Gastrocnemius medialis (tissue), 4 donors: Measurements from ENCODE around the gene GDF11. TPM values are rescaled to one million over a fixed set of nuclear protein-coding genes. Genes with fewer than 3 reads are reported as not detected.

Experiments
- ATAC-seq, 2 donors: fragments of 150-250 bp; one replicate each; pipeline ENCODE4 v1.9.1; 2016
- DNase-seq, 2 donors: peaks; one replicate each; pipeline ENCODE4 v3.0.0-alpha.2; 2019
- H3K27ac ChIP-seq, 4 donors: fragments of 200-600 bp; sonication (generic); 1 replicate in 1 of 4; 2 replicates in 3 of 4; pipeline ENCODE4 v1.5.1; 2016 to 2018; ENCODE audit warnings: mild to moderate bottlenecking in 2 of 4, moderate library complexity in 1 of 4
- H3K27me3 ChIP-seq, 3 donors: fragments of 200-600 bp; sonication (generic) in 2 of 3; 1 replicate in 1 of 3; 2 replicates in 2 of 3; pipeline versions ENCODE4 v1.5.1 to v1.6.0; 2016 to 2019; ENCODE audit warnings: mild to moderate bottlenecking in 1 of 3, moderate library complexity in 1 of 3
- H3K36me3 ChIP-seq, 2 donors: fragments of 200-600 bp; sonication (generic) in 1 of 2; one replicate each; pipeline ENCODE4 v1.5.1; 2017 to 2018
- H3K4me1 ChIP-seq, 2 donors: fragments of 200-600 bp; sonication (generic) in 1 of 2; one replicate each; pipeline ENCODE4 v1.5.1; 2016 to 2017; ENCODE audit warnings: mild to moderate bottlenecking in 2 of 2
- H3K4me3 ChIP-seq, 4 donors: fragments of 200-600 bp; sonication (generic) in 3 of 4; 1 replicate in 1 of 4; 2 replicates in 3 of 4; pipeline ENCODE4 v1.5.1; 2016 to 2019; ENCODE audit warnings: mild to moderate bottlenecking in 2 of 4
- H3K9me3 ChIP-seq, 3 donors: fragments of 200-600 bp; sonication (generic) in 2 of 3; 1 replicate in 1 of 3; 2 replicates in 2 of 3; pipeline ENCODE4 v1.5.1; 2016 to 2019
- POLR2A ChIP-seq, 2 donors: fragments of 450-650 bp; IDR thresholded peaks; one replicate each; pipeline ENCODE4 v1.6.1; 2017; ENCODE audit warnings: antibody characterized with exemption in 2 of 2, mild to moderate bottlenecking in 2 of 2, moderate library complexity in 2 of 2
- in situ Hi-C, 4 donors: fragments of 200-750 bp; cut with MboI; loops; one replicate each; pipeline versions ENCODE4 v1.15.0 to v1.8.0; 2017; ENCODE audit warnings: low sequenced_read_pairs in 4 of 4
- intact Hi-C: fragments of 100-400 bp; cut with DNase I; formaldehyde crosslinking; loops from one replicate; pipeline ENCODE4 v1.15.1; 2023; ENCODE audit warnings: low total_unique reads
- total RNA-seq, 4 donors: library from RNA; depleted of rRNA; stranded (reverse); fragments of >200 nt; gene quantifications; one replicate each; pipeline versions ENCODE4 v1.1.0 to v1.2.3, GENCODE V29; 2016
- TF ChIP-seq, protein P1 (sequence below), 5 experiments: fragments of 450-650 bp in 3 of 5; fragments of 200-600 bp in 2 of 5; sonication (generic) in 2 of 5; IDR thresholded peaks in 4 of 5; conservative IDR thresholded peaks in 1 of 5; 1 replicate in 4 of 5; 2 replicates in 1 of 5; pipeline ENCODE4 v1.5.1; 2016 to 2019; ENCODE audit warnings: antibody characterized with exemption in 5 of 5, mild to moderate bottlenecking in 3 of 5, moderate library complexity in 3 of 5

The GDF11 gene
- total RNA-seq, 4 donors from 2014 or later, result 0.17 to 4.4 (median 1.1) TPM

DNA sequence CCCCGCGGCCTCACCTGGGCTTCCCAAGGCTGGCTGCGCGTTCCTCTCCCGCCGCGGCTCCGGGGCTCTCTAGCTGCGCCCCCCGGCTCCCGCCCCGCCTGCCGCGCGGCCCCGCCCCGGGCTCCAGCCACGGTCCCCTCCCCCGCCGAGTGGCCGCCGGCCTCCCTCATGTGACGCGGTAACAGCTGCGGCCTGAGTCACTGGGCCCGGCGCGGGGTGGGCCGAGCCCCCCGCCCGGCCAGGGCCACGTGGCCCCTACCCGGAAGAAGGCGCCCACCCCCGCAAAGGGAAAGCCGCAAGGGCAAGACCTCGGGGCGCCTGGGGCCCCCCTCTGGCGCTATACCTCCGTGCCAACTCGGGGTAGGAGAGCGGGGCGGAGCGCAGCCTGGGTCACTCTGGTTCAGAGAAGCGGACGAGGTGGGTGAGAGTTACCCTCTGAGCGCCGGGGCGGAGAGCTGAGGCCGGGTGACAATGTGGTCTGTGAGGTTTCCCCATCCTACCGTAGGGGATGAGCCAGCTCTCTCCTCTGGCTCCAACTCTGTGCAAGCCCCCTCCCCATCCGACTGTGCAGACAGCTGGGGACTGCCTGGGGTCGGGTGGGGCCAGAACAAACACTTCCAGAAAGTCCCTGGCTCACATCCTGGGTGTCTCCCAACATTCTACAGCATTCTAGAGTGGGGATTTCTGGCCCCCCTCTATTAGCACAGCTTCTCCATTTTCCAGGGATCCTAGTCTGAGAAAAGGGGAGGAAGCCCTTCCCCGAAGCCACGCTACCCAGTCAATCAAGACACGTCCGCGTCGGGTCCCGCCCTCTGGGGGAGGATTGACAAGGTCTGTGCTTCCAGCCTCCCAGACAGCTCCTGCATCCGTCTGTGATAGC lies 13.7 kb upstream of the GDF11 start, which contains the start of gene CD63:
Gene CD63 (minus strand): TSS at position 71 of the 880 bp plus-strand sequence. CDS start 668 bp downstream, outside the sequence.
- H3K9me3 ChIP-seq, result no peaks in the 10 kb centered on the region
- H3K4me1 ChIP-seq, result peaks cover 24 to 36% of the 10 kb centered on the region in 2 donors
- no peaks in the 10 kb centered on the region for H3K27me3 ChIP-seq
- peaks cover 0 to 28% of the 10 kb centered on the region in 2 donors for H3K36me3 ChIP-seq
- DNase-seq, result peak; percentile 88 to 93
- in situ Hi-C loops (loop anchor here in 1 of 4 donors (10.0 kb wide), 1 partner anchor 54 kb away; no protein-coding TSS in a partner anchor), intact Hi-C loops (loop anchor here (1.0 to 10.0 kb wide), 8 partner anchors 88 to 1734 kb away; partner anchors contain the start of genes BAZ2A, NAB2, NACA and RAB5B)
- H3K4me3 ChIP-seq, result peak within 1 kb of the TSS; percentile 84 to 96 (median 92)
- ATAC-seq, result peak; percentile 76 to 84
- H3K27ac ChIP-seq, result peak within 1 kb of the TSS; percentile 99 to 100 (median 99)
- TF ChIP-seq, protein P1, sequence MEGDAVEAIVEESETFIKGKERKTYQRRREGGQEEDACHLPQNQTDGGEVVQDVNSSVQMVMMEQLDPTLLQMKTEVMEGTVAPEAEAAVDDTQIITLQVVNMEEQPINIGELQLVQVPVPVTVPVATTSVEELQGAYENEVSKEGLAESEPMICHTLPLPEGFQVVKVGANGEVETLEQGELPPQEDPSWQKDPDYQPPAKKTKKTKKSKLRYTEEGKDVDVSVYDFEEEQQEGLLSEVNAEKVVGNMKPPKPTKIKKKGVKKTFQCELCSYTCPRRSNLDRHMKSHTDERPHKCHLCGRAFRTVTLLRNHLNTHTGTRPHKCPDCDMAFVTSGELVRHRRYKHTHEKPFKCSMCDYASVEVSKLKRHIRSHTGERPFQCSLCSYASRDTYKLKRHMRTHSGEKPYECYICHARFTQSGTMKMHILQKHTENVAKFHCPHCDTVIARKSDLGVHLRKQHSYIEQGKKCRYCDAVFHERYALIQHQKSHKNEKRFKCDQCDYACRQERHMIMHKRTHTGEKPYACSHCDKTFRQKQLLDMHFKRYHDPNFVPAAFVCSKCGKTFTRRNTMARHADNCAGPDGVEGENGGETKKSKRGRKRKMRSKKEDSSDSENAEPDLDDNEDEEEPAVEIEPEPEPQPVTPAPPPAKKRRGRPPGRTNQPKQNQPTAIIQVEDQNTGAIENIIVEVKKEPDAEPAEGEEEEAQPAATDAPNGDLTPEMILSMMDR (IDR thresholded peaks at IDR 0.05 in 4 of 5, conservative IDR thresholded peaks at IDR 0.05 in 1 of 5), result no peak
- TF ChIP-seq POLR2A (IDR thresholded peaks at IDR 0.05), result peak; percentile 93 to 95

GRCh38 chr12:55729819-55730818 lies 12.8 kb upstream of the GDF11 start:
- DNase-seq (no peak), ATAC-seq (peak; percentile 2 to 3)
- intact Hi-C loops (loop anchor here (1.0 to 10.0 kb wide), 8 partner anchors 87 to 1735 kb away; partner anchors contain the start of genes BAZ2A, NAB2, NACA and RAB5B), in situ Hi-C loops (loop anchor here in 1 of 4 donors (10.0 kb wide), 2 partner anchors 55 to 95 kb away; partner anchors contain the start of gene DNAJC14)
- Histone ChIP-seq H3K9me3 (no peaks in the 10 kb centered on the region), H3K27ac (peak overlapping the region; percentile 99 to 100 (median 99)), H3K36me3 (peaks cover 0 to 20% of the 10 kb centered on the region in 2 donors), H3K4me3 (peak overlapping the region; percentile 84 to 96 (median 92)), H3K27me3 (no peaks in the 10 kb centered on the region), H3K4me1 (peaks cover 21 to 29% of the 10 kb centered on the region in 2 donors)
- TF ChIP-seq, protein P1 (IDR thresholded peaks at IDR 0.05 in 4 of 5, conservative IDR thresholded peaks at IDR 0.05 in 1 of 5), result no peak
- peak in 1 of 2 donors; percentile 44 for TF ChIP-seq POLR2A (IDR thresholded peaks at IDR 0.05)

DNA sequence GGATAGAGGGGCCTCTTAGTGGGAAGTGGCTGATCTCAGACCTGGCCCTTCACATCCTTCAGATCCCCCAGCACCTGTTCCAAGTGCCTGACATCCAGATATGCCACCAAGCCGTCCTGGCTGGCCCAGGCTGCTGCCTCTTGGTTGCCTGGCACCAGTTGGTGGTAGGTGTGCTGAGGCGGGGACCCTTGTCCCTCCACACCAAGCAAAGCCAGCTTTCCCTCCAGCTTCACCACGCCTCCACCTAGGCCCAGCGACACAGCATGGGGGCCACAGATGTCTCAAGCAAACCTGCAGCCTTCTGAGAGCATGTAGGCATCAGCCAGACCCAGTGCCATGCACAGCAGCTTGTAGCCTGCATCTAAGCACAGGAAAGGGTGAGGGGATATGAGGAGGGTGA lies 10.6 kb upstream of the GDF11 start:
- TF ChIP-seq, protein P1 (IDR thresholded peaks at IDR 0.05 in 4 of 5, conservative IDR thresholded peaks at IDR 0.05 in 1 of 5), result no peak
- no peak for TF ChIP-seq POLR2A (IDR thresholded peaks at IDR 0.05)
- H3K9me3 ChIP-seq, result no peaks in the 10 kb centered on the region
- H3K27me3 ChIP-seq, result no peaks in the 10 kb centered on the region
- no peaks in the 10 kb centered on the region for H3K36me3 ChIP-seq
- intact Hi-C loops, result no loop called here
- in situ Hi-C loops, result loop anchor here in 1 of 4 donors (10.0 kb wide), 1 partner anchor 93 kb away; the partner anchor contains the start of gene DNAJC14
- H3K4me1 ChIP-seq, result peaks cover 11 to 19% of the 10 kb centered on the region in 2 donors
- ATAC-seq (no peak), DNase-seq (no peak)
- H3K4me3 ChIP-seq, result no peak overlapping the region
- no peak overlapping the region for H3K27ac ChIP-seq

- in situ Hi-C loops, result loop anchor here in 1 of 4 donors (10.0 kb wide), 1 partner anchor 92 kb away; the partner anchor contains the start of gene DNAJC14
- no peaks in the 10 kb centered on the region for H3K9me3 ChIP-seq
- H3K27me3 ChIP-seq, result no peaks in the 10 kb centered on the region
- peaks cover 11 to 14% of the 10 kb centered on the region in 2 donors for H3K4me1 ChIP-seq
- no peak overlapping the region for H3K4me3 ChIP-seq
- no peak for TF ChIP-seq POLR2A (IDR thresholded peaks at IDR 0.05)
- TF ChIP-seq, protein P1 (IDR thresholded peaks at IDR 0.05 in 4 of 5, conservative IDR thresholded peaks at IDR 0.05 in 1 of 5), result no peak
- ATAC-seq, result no peak
- no peak overlapping the region for H3K27ac ChIP-seq
- no peak for DNase-seq
- no peaks in the 10 kb centered on the region for H3K36me3 ChIP-seq
- intact Hi-C loops, result no loop called here
Observed at GRCh38 chr12:55733021-55733555, 9.8 kb upstream of the GDF11 start.
